HEK293 (cell line): ENCODE data around the gene ROS1.

Experiments used
- CTCF ChIA-PET: fragments of 350-600 bp; formaldehyde crosslinking; extraction: SDS; loops from one replicate; lab custom pipeline; 2021; ENCODE audit warnings: antibody characterized with exemption; lab: Yijun Ruan, JAX
- POLR2A ChIA-PET: fragments of 300-600 bp; formaldehyde crosslinking; extraction: SDS; loops from one replicate; lab custom pipeline; 2020; ENCODE audit warnings: antibody characterized with exemption, inconsistent platforms; lab: Yijun Ruan, JAX
- H3K27ac ChIP-seq: fragments of 200-500 bp; sonication (Bioruptor generic); 2 replicates; pipeline ENCODE4 v1.5.1; 2014; ENCODE audit warnings: low read depth, low read length, control low read depth, inconsistent platforms; ENCODE audit errors: extremely low read depth
- H3K36me3 ChIP-seq, 2 experiments: fragments of 200-500 bp in 1 of 2; sonication (Bioruptor generic) in 1 of 2; 1 replicate in 1 of 2; 2 replicates in 1 of 2; pipeline ENCODE4 v1.5.1; 2014 to 2017; ENCODE audit warnings: inconsistent platforms in 2 of 2, low read length in 2 of 2; ENCODE audit not compliant: control insufficient read depth in 2 of 2, insufficient read depth in 1 of 2
- H3K4me1 ChIP-seq: fragments of 200-500 bp; sonication (Bioruptor generic); 2 replicates; pipeline ENCODE4 v1.5.1; 2014; ENCODE audit warnings: mild to moderate bottlenecking, low read length, inconsistent platforms; ENCODE audit not compliant: control insufficient read depth, insufficient read depth
- H3K4me3 ChIP-seq: 2 replicates; pipeline ENCODE4 v1.5.1; 2011; ENCODE audit warnings: low read depth, mild to moderate bottlenecking, control low read depth, low read length, moderate library complexity
- H3K9me3 ChIP-seq: fragments of 200-500 bp; sonication (Bioruptor generic); 2 replicates; pipeline ENCODE4 v1.5.1; 2014; ENCODE audit warnings: low read depth, low read length, inconsistent platforms; ENCODE audit not compliant: control insufficient read depth, insufficient read depth
- GLI2 ChIP-seq: fragments of 450-650 bp; formaldehyde crosslinking; IDR thresholded peaks from 2 replicates; pipeline ENCODE4; 2017; ENCODE audit warnings: missing biosample characterization, missing genetic modification characterization, low read depth, borderline replicate concordance
- GLIS2 ChIP-seq: fragments of 450-650 bp; formaldehyde crosslinking; IDR thresholded peaks from 2 replicates; pipeline ENCODE4 v1.5.1; 2016; ENCODE audit warnings: missing biosample characterization, missing genetic modification characterization
- HOXD13 ChIP-seq: sonication (generic); formaldehyde crosslinking; IDR thresholded peaks from 2 replicates; pipeline ENCODE4 v1.8.0; 2022; ENCODE audit warnings: missing genetic modification reagents, borderline replicate concordance
- MEIS1 ChIP-seq: sonication (generic); formaldehyde crosslinking; IDR thresholded peaks from 2 replicates; pipeline ENCODE4 v1.8.1; 2022; ENCODE audit warnings: missing genetic modification reagents, mild to moderate bottlenecking, borderline replicate concordance
- PRDM1 ChIP-seq: fragments of 450-650 bp; formaldehyde crosslinking; IDR thresholded peaks from 2 replicates; pipeline ENCODE4; 2016; ENCODE audit warnings: missing biosample characterization, missing genetic modification characterization
- REPIN1 ChIP-seq: fragments of 450-650 bp; formaldehyde crosslinking; IDR thresholded peaks from 2 replicates; pipeline ENCODE4 v1.5.1; 2017; ENCODE audit warnings: missing biosample characterization, missing genetic modification characterization, low read depth
- SETDB1 ChIP-seq: IDR thresholded peaks from one replicate; pipeline ENCODE4 v1.6.1; 2017; ENCODE audit warnings: mild to moderate bottlenecking, low read length, moderate library complexity, mixed read lengths; ENCODE audit not compliant: insufficient read length
- ZNF140 ChIP-seq: fragments of 450-650 bp; formaldehyde crosslinking; IDR thresholded peaks from 2 replicates; pipeline ENCODE4 v1.5.1; 2016; ENCODE audit warnings: missing biosample characterization, missing genetic modification characterization
- ZNF341 ChIP-seq: fragments of 450-650 bp; formaldehyde crosslinking; IDR thresholded peaks from 2 replicates; pipeline ENCODE4; 2016; ENCODE audit warnings: low read depth, missing biosample characterization, missing genetic modification characterization
- ZNF354C ChIP-seq: fragments of 450-650 bp; formaldehyde crosslinking; IDR thresholded peaks from 2 replicates; pipeline ENCODE4 v1.5.1; 2016; ENCODE audit warnings: missing biosample characterization, missing genetic modification characterization, low read depth, borderline replicate concordance
- ZNF404 ChIP-seq: fragments of 450-650 bp; formaldehyde crosslinking; IDR thresholded peaks from 2 replicates; pipeline ENCODE4 v1.5.1; 2017; ENCODE audit warnings: missing biosample characterization, missing genetic modification characterization
- ZNF426 ChIP-seq: fragments of 450-650 bp; formaldehyde crosslinking; IDR thresholded peaks from 2 replicates; pipeline ENCODE4 v1.5.1; 2017; ENCODE audit warnings: missing biosample characterization, missing genetic modification characterization, mild to moderate bottlenecking, inconsistent platforms, moderate library complexity
- ZNF529 ChIP-seq: fragments of 450-650 bp; formaldehyde crosslinking; IDR thresholded peaks from 2 replicates; pipeline ENCODE4 v1.5.1; 2017; ENCODE audit warnings: missing genetic modification characterization, missing biosample characterization; ENCODE audit not compliant: insufficient replicate concordance
- ZNF549 ChIP-seq: fragments of 450-650 bp; IDR thresholded peaks from 2 replicates; pipeline ENCODE4 v1.5.1; 2018; ENCODE audit warnings: missing biosample characterization, missing genetic modification characterization, mild to moderate bottlenecking, inconsistent platforms, moderate library complexity
- ZNF558 ChIP-seq: fragments of 450-650 bp; formaldehyde crosslinking; IDR thresholded peaks from 2 replicates; pipeline ENCODE4 v1.5.1; 2016; ENCODE audit warnings: missing biosample characterization, missing genetic modification characterization
- ZNF626 ChIP-seq: fragments of 450-650 bp; sonication (Bioruptor Pico); formaldehyde crosslinking; IDR thresholded peaks from 2 replicates; pipeline ENCODE4 v1.5.1; 2018; ENCODE audit warnings: missing biosample characterization, missing genetic modification characterization, inconsistent platforms
- ZNF785 ChIP-seq: fragments of 450-650 bp; formaldehyde crosslinking; IDR thresholded peaks from 2 replicates; pipeline ENCODE4 v1.5.1; 2016; ENCODE audit warnings: missing biosample characterization, missing genetic modification characterization
- ZNF830 ChIP-seq: fragments of 450-650 bp; IDR thresholded peaks from 2 replicates; pipeline ENCODE4 v1.5.0; 2018; ENCODE audit warnings: missing biosample characterization, missing genetic modification characterization, low read depth, mild to moderate bottlenecking, moderate library complexity
- TF ChIP-seq, protein P1 (sequence below): fragments of 450-650 bp; formaldehyde crosslinking; IDR thresholded peaks from 2 replicates; pipeline ENCODE4 v1.5.1; 2016; ENCODE audit warnings: missing biosample characterization, missing genetic modification characterization, low read depth
- TF ChIP-seq, protein P2 (sequence below): fragments of 450-650 bp; formaldehyde crosslinking; conservative IDR thresholded peaks from 2 replicates; pipeline ENCODE4 v1.5.1; 2016; ENCODE audit warnings: low read depth, missing biosample characterization, missing genetic modification characterization
- TF ChIP-seq, protein P3 (sequence below): fragments of 450-650 bp; formaldehyde crosslinking; IDR thresholded peaks from 2 replicates; pipeline ENCODE4 v1.5.1; 2016; ENCODE audit warnings: missing biosample characterization, missing genetic modification characterization

Gene ROS1

DNA sequence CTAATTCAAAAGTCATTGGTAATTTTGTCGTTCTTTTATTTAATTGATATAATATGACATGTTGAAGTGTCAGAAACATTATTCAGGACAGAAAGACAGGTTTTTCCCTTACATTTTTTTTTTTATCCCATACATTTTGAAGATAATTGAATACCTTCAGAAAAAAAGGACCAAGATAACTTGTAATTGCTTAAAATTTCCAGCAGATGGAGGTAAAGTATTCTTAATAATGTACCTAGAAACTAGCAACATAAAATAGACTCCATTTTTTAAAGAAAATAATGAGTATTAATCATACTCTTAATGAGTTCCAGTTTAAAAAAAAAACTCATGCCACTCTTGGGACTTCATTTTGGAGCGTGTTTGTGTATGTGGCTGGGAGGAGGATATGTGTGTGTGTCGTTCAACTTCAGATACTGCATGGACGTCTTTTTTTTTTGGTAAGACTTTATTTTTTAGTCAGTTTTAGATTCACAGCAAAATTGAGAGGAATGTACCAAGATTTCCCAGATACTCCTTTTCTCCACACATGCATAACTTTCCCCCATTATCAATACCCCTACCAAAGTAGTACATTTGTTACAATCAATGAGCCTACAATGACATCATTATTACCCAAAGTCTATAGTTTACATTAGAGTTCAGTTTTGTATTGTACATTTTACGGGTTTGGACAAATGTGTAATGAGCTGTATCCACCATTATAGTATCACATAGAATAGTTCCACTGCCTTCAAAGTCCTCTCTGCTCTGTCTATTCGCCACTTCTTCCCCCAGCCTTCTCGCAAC is 79.4 kb downstream of the ROS1 start (continued):
- TF ChIP-seq ZNF830 (tag by site-specific recombination): no peak

DNA sequence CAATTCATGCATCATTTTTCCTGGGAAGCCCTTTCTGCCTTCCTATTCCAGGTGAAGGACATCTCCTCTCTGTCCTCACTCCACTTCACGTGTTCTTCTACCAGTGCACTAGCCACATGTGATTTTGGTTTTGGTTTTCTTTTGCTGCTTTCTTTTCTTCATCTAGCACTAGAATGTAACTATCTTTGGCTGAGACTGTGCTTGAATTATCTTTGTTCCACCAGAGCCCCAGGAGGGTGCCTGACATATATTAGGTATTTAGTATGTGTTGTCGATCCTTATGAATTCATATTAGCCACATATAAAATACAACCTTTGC is 80.5 kb downstream of the ROS1 start:
- no peaks in the 10 kb centered on the region for H3K4me1 ChIP-seq
- no peak overlapping the region for H3K27ac ChIP-seq
- H3K9me3 ChIP-seq: no peaks in the 10 kb centered on the region
- ChIA-PET CTCF (interaction anchor here (0.6 to 2.9 kb wide), 10 partner anchors 27 to 1458 kb away, joined by 3 to 27 read pairs (median 4); no protein-coding TSS in a partner anchor), POLR2A (no interaction called here)
- TF ChIP-seq, protein P1, sequence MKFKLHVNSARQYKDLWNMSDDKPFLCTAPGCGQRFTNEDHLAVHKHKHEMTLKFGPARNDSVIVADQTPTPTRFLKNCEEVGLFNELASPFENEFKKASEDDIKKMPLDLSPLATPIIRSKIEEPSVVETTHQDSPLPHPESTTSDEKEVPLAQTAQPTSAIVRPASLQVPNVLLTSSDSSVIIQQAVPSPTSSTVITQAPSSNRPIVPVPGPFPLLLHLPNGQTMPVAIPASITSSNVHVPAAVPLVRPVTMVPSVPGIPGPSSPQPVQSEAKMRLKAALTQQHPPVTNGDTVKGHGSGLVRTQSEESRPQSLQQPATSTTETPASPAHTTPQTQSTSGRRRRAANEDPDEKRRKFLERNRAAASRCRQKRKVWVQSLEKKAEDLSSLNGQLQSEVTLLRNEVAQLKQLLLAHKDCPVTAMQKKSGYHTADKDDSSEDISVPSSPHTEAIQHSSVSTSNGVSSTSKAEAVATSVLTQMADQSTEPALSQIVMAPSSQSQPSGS: no peak
- TF ChIP-seq ZNF626: no peak
- TF ChIP-seq ZNF140 (tag by site-specific recombination): no peak
- no peak for TF ChIP-seq ZNF529 (tag by site-specific recombination)
- no peak for TF ChIP-seq ZNF404 (tag by site-specific recombination)
- TF ChIP-seq MEIS1 (CRISPR knock-in tag): no peak
- TF ChIP-seq ZNF830 (tag by site-specific recombination): no peak
- TF ChIP-seq, protein P2, sequence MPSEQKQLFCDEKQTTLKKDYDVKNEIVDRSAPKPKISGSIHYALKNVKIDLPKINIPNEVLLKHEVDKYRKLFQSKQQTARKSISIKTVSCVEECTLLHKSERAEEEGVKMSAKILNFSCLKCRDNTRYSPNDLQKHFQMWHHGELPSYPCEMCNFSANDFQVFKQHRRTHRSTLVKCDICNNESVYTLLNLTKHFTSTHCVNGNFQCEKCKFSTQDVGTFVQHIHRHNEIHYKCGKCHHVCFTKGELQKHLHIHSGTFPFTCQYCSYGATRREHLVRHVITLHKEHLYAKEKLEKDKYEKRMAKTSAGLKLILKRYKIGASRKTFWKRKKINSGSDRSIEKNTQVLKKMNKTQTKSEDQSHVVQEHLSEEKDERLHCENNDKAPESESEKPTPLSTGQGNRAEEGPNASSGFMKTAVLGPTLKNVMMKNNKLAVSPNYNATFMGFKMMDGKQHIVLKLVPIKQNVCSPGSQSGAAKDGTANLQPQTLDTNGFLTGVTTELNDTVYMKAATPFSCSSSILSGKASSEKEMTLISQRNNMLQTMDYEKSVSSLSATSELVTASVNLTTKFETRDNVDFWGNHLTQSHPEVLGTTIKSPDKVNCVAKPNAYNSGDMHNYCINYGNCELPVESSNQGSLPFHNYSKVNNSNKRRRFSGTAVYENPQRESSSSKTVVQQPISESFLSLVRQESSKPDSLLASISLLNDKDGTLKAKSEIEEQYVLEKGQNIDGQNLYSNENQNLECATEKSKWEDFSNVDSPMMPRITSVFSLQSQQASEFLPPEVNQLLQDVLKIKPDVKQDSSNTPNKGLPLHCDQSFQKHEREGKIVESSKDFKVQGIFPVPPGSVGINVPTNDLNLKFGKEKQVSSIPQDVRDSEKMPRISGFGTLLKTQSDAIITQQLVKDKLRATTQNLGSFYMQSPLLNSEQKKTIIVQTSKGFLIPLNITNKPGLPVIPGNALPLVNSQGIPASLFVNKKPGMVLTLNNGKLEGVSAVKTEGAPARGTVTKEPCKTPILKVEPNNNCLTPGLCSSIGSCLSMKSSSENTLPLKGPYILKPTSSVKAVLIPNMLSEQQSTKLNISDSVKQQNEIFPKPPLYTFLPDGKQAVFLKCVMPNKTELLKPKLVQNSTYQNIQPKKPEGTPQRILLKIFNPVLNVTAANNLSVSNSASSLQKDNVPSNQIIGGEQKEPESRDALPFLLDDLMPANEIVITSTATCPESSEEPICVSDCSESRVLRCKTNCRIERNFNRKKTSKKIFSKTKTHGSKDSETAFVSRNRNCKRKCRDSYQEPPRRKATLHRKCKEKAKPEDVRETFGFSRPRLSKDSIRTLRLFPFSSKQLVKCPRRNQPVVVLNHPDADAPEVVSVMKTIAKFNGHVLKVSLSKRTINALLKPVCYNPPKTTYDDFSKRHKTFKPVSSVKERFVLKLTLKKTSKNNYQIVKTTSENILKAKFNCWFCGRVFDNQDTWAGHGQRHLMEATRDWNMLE (tag by site-specific recombination): no peak
- TF ChIP-seq ZNF549 (tag by site-specific recombination): no peak
- TF ChIP-seq REPIN1 (tag by site-specific recombination): no peak
- no peak for TF ChIP-seq ZNF558
- TF ChIP-seq SETDB1: no peak
- no peak for TF ChIP-seq GLI2
- H3K4me3 ChIP-seq: no peak overlapping the region
- no peaks in the 10 kb centered on the region for H3K36me3 ChIP-seq

DNA sequence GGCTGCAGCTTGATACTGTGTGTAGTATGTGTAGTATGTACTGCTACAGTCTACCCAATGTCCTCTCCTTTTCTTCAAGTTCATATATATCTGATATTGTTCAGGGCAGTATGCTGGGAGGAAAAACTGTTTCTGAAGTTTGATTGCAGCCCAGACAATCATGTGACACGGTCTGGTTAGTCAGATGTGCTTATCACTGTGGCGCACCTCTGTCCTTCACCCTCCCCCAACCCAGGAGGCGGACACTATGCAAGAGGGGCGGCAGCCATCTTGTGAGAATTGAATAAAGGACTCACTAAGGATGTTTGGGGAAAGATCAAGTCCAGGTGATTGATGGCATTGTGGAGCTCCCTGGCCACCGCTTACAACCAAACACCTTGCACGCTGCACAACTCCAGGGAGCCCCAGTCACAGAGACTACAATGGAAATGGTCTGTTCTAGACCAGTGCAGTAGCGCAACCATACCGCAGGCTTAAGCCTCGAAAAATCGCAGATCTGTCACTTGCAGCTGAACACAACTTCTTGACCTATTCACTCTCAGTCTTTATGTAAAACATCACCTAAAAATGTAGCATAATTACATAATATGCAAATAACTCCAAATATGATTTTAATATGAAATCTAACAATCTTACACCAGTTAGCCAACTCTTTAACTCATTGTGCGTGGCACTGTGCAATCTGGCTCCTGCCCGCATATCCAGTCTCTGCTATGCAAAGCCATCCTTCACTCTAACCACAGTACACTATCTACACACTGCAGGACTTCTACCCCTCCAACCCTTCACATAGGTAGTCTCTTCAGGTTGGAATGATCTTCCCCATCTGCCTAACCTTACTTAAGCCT is 81.1 kb downstream of the ROS1 start:
- no peaks in the 10 kb centered on the region for H3K4me1 ChIP-seq
- CTCF ChIA-PET: interaction anchor here (0.6 to 2.9 kb wide), 17 partner anchors 22 to 1459 kb away, joined by 3 to 27 read pairs (median 4); no protein-coding TSS in a partner anchor
- no peak overlapping the region for H3K4me3 ChIP-seq
- no peaks in the 10 kb centered on the region for H3K36me3 ChIP-seq
- no peak for TF ChIP-seq ZNF785 (tag by site-specific recombination)
- TF ChIP-seq, protein P3, sequence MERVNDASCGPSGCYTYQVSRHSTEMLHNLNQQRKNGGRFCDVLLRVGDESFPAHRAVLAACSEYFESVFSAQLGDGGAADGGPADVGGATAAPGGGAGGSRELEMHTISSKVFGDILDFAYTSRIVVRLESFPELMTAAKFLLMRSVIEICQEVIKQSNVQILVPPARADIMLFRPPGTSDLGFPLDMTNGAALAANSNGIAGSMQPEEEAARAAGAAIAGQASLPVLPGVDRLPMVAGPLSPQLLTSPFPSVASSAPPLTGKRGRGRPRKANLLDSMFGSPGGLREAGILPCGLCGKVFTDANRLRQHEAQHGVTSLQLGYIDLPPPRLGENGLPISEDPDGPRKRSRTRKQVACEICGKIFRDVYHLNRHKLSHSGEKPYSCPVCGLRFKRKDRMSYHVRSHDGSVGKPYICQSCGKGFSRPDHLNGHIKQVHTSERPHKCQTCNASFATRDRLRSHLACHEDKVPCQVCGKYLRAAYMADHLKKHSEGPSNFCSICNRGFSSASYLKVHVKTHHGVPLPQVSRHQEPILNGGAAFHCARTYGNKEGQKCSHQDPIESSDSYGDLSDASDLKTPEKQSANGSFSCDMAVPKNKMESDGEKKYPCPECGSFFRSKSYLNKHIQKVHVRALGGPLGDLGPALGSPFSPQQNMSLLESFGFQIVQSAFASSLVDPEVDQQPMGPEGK (tag by site-specific recombination): no peak
- no peak for TF ChIP-seq PRDM1 (tag by site-specific recombination)
- no peak for TF ChIP-seq ZNF354C (tag by site-specific recombination)
- no peak for TF ChIP-seq ZNF549 (tag by site-specific recombination)
- TF ChIP-seq GLIS2 (tag by site-specific recombination): no peak
- TF ChIP-seq HOXD13 (CRISPR knock-in tag): no peak
- no peak for TF ChIP-seq ZNF341 (tag by site-specific recombination)
- no peak for TF ChIP-seq ZNF426 (tag by site-specific recombination)
- TF ChIP-seq, all 188 proteins: peak for 0
- Histone ChIP-seq H3K9me3 (no peaks in the 10 kb centered on the region), H3K27ac (no peak overlapping the region)
- POLR2A ChIA-PET: no interaction called here
